Uterus (tissue), 4 donors: ENCODE data around the gene ZNF827. TPM values are rescaled to one million over a fixed set of nuclear protein-coding genes. Genes with fewer than 3 reads are reported as not detected.

ENCODE experiments used
- DNase-seq, 2 donors: peaks; one replicate each; pipeline ENCODE4 v3.0.0-alpha.2; 2019 to 2020
- H3K27ac ChIP-seq, 2 donors: fragments of 200-600 bp; sonication (generic); 1 replicate in 1 of 2; 2 replicates in 1 of 2; pipeline ENCODE4 v1.5.1; 2016 to 2018
- H3K27me3 ChIP-seq, 2 donors: fragments of 200-600 bp; sonication (generic); one replicate each; pipeline ENCODE4 v1.5.1; 2018 to 2019; ENCODE audit warnings: control low read depth in 1 of 2
- H3K36me3 ChIP-seq, 2 donors: fragments of 200-600 bp; sonication (generic); one replicate each; pipeline ENCODE4 v1.5.1; 2019; ENCODE audit warnings: control low read depth in 1 of 2
- H3K4me1 ChIP-seq, 2 donors: fragments of 200-600 bp; sonication (generic); one replicate each; pipeline ENCODE4 v1.5.1; 2018 to 2019; ENCODE audit warnings: control low read depth in 1 of 2
- H3K4me3 ChIP-seq, 2 donors: fragments of 200-600 bp; sonication (generic); 1 replicate in 1 of 2; 2 replicates in 1 of 2; pipeline ENCODE4 v1.5.1; 2018 to 2019; ENCODE audit warnings: mild to moderate bottlenecking in 1 of 2
- H3K9me3 ChIP-seq, 2 donors: fragments of 200-600 bp; sonication (generic); one replicate each; pipeline ENCODE4 v1.5.1; 2019; ENCODE audit warnings: control low read depth in 1 of 2
- POLR2A ChIP-seq, 2 donors: fragments of 450-650 bp; IDR thresholded peaks; one replicate each; pipeline ENCODE4 v1.6.1; 2016; ENCODE audit warnings: antibody characterized with exemption in 2 of 2, mild to moderate bottlenecking in 1 of 2, moderate library complexity in 1 of 2
- intact Hi-C: fragments of 100-400 bp; cut with DNase I; formaldehyde crosslinking; loops from one replicate; pipeline ENCODE4 v1.15.1; 2023; ENCODE audit warnings: low total_unique reads
- total RNA-seq, 4 donors: library from RNA; depleted of rRNA in 3 of 4; stranded (reverse); fragments of >200 nt in 3 of 4; gene quantifications; one replicate each; pipeline versions ENCODE4 v1.1.0 to v1.2.4, GENCODE V29; 2014 to 2023
- TF ChIP-seq, protein P1 (sequence below), 4 experiments: fragments of 200-600 bp in 2 of 4; fragments of 450-650 bp in 2 of 4; sonication (generic) in 2 of 4; IDR thresholded peaks; one replicate each; pipeline ENCODE4 v1.5.1; 2016 to 2019; ENCODE audit warnings: antibody characterized with exemption in 4 of 4, mild to moderate bottlenecking in 2 of 4, moderate library complexity in 1 of 4
- donor health status: DM: yes; HTN: yes; CAD: no.

The ZNF827 gene
- total RNA-seq, 4 donors from 2014 or later = 2.9 to 33.1 (median 14.2) TPM

DNA sequence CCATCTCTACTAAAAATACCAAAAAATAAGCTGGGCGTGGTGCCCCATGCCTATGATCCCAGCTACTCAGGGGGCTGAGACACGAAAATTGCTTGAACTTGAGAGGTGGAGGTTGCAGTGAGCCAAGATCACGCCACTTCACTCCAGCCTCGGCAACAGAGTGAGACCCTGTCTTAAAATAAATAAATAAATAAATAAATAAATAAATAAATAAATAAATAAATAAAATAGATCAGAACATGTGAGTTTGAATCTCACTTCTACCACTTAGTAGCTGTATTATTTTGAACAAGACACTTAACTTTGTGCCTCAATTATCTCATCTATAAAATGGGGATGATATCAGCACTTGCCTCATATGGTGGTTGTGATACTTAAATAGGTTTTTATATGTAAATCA lies 168.5 kb downstream of the ZNF827 start:
- H3K36me3 ChIP-seq = no peaks in the 10 kb centered on the region
- H3K27me3 ChIP-seq = no peaks in the 10 kb centered on the region
- H3K4me3 ChIP-seq = no peak overlapping the region
- no peak for DNase-seq
- no peak overlapping the region for H3K27ac ChIP-seq
- no peaks in the 10 kb centered on the region for H3K4me1 ChIP-seq
- TF ChIP-seq, protein P1, sequence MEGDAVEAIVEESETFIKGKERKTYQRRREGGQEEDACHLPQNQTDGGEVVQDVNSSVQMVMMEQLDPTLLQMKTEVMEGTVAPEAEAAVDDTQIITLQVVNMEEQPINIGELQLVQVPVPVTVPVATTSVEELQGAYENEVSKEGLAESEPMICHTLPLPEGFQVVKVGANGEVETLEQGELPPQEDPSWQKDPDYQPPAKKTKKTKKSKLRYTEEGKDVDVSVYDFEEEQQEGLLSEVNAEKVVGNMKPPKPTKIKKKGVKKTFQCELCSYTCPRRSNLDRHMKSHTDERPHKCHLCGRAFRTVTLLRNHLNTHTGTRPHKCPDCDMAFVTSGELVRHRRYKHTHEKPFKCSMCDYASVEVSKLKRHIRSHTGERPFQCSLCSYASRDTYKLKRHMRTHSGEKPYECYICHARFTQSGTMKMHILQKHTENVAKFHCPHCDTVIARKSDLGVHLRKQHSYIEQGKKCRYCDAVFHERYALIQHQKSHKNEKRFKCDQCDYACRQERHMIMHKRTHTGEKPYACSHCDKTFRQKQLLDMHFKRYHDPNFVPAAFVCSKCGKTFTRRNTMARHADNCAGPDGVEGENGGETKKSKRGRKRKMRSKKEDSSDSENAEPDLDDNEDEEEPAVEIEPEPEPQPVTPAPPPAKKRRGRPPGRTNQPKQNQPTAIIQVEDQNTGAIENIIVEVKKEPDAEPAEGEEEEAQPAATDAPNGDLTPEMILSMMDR (IDR thresholded peaks at IDR 0.05) = no peak
- no peak for TF ChIP-seq POLR2A (IDR thresholded peaks at IDR 0.05)
- no peaks in the 10 kb centered on the region for H3K9me3 ChIP-seq
- intact Hi-C loops = no loop called here

DNA sequence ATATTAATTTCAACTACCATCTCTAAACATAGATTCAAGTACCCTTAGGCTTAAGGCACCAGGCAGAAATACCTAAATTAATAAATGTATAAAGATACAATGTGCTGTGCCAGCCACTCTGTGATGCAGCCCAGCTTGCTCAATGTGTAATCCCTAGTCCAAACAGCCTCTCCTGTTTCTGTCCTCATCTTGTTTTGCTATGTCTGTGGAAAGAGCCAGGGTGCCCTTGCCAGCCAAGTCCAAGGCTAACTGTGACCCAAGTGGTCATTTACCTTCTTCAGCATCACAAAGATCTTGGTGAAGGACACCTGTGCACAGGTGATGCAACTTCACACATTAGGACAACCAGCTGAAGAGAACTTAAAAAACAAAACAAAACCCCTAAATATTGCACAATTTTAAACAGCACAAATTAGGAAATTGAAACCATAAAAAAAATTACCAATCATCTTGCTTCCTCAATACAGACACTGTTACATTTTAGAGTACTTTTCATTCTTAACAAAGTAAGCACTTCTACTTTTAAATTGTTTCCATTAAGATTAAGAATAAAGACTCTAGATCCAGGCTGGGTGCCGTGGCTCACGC lies 169.1 kb downstream of the ZNF827 start:
- TF ChIP-seq, protein P1 (IDR thresholded peaks at IDR 0.05) = no peak
- TF ChIP-seq POLR2A (IDR thresholded peaks at IDR 0.05) = no peak
- Histone ChIP-seq H3K9me3 (no peaks in the 10 kb centered on the region), H3K4me1 (no peaks in the 10 kb centered on the region), H3K36me3 (no peaks in the 10 kb centered on the region), H3K4me3 (no peak overlapping the region), H3K27ac (no peak overlapping the region), H3K27me3 (no peaks in the 10 kb centered on the region)
- intact Hi-C loops = no loop called here
- DNase-seq = no peak

DNA sequence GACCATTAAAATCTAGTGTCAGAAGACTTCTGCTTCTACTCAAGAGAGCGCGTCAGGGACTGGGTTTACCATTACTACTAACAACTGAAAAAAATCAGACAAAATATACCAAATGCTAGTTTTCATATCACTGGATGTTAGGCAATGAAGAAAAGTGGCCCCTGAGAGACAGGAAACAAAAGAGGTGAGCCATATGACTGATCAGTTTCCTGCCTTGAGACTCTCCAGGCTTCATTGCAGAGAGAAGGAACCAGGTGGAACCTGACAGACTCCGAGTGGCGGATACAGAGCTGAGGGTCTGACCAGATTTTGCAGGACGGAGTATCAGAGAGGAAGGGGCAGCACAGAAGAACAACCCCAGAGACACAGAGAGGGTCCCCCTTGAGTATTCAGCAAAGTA lies 172.3 kb downstream of the ZNF827 start:
- no peaks in the 10 kb centered on the region for H3K36me3 ChIP-seq
- H3K4me3 ChIP-seq = no peak overlapping the region
- DNase-seq = no peak

DNA sequence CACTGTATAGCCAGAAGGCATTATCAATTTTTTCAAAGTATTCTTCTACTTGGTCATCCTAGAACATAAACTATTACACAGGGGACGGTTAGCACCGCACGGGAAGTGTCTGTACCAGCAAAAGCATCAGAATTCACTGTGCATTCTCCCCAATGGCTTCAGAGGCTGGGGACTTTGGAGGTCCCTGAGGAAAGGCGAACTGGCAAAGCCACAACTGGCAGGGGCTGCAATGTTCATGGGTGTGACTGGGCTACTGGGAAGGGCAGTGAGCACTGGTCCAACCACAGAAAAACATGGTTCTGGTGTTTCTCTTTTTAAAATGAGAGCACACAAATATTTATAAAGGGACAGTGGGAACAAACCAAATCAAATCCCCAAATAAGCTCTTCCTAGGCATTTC lies 175.2 kb downstream of the ZNF827 start:
- Histone ChIP-seq H3K36me3 (no peaks in the 10 kb centered on the region), H3K27ac (no peak overlapping the region), H3K4me1 (no peaks in the 10 kb centered on the region), H3K4me3 (no peak overlapping the region), H3K27me3 (no peaks in the 10 kb centered on the region), H3K9me3 (no peaks in the 10 kb centered on the region)
- DNase-seq = no peak
- no peak for TF ChIP-seq POLR2A (IDR thresholded peaks at IDR 0.05)
- TF ChIP-seq, protein P1 (IDR thresholded peaks at IDR 0.05) = no peak
- intact Hi-C loops = no loop called here

More for the DNA sequence above, 172.3 kb downstream of the ZNF827 start:
- Histone ChIP-seq H3K27ac (no peak overlapping the region), H3K27me3 (no peaks in the 10 kb centered on the region), H3K9me3 (no peaks in the 10 kb centered on the region), H3K4me1 (no peaks in the 10 kb centered on the region)
- TF ChIP-seq, protein P1 (IDR thresholded peaks at IDR 0.05) = no peak
- TF ChIP-seq POLR2A (IDR thresholded peaks at IDR 0.05) = no peak
- intact Hi-C loops = no loop called here

DNA sequence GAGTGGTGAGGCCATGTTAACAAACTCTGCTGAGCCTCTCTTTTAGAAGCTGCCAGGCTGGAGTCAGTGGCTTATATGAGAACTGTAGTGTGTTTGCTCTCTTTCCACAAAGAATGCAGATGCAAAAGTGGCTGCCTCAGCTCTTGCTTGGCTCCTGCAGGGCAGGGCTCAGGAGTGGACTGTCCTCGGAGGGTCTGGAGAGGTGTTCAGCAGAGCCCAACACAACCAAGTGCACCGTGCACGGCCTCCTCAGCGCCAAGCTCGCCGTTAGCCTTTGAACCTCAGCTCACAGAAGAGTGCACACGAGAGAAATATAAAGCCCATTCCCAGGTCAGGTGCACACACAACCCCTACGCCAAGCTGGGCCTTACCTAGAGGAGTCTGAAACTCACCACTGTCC lies 175.9 kb downstream of the ZNF827 start:
- Histone ChIP-seq H3K36me3 (no peaks in the 10 kb centered on the region), H3K4me1 (no peaks in the 10 kb centered on the region), H3K27ac (no peak overlapping the region), H3K4me3 (no peak overlapping the region), H3K27me3 (no peaks in the 10 kb centered on the region), H3K9me3 (no peaks in the 10 kb centered on the region)
- TF ChIP-seq, protein P1 (IDR thresholded peaks at IDR 0.05) = no peak
- no peak for TF ChIP-seq POLR2A (IDR thresholded peaks at IDR 0.05)
- intact Hi-C loops = no loop called here
- DNase-seq = no peak
